ENCODE results near the gene CTRB1.

DNA sequence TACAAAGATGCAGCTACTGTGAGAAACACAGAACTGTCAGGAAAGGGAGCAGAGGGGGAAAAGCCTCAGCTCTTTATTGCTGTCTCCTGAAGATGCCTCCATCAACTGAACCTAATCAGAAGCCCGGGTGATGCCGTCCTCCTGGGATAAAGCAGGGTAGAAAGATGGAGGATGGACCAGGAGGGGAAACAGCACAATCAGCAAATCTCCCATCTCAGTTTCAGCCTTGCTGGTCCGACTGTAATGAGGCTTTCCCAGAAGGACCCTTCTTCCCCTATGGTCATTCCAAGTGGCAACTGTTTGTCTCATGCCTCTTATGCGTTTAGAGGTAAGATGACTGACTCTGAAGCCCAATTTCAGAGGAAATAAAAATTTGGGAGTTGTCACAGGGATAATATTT, 46.2 kb upstream of the CTRB1 start:
- TF ChIP-seq, protein P1, sequence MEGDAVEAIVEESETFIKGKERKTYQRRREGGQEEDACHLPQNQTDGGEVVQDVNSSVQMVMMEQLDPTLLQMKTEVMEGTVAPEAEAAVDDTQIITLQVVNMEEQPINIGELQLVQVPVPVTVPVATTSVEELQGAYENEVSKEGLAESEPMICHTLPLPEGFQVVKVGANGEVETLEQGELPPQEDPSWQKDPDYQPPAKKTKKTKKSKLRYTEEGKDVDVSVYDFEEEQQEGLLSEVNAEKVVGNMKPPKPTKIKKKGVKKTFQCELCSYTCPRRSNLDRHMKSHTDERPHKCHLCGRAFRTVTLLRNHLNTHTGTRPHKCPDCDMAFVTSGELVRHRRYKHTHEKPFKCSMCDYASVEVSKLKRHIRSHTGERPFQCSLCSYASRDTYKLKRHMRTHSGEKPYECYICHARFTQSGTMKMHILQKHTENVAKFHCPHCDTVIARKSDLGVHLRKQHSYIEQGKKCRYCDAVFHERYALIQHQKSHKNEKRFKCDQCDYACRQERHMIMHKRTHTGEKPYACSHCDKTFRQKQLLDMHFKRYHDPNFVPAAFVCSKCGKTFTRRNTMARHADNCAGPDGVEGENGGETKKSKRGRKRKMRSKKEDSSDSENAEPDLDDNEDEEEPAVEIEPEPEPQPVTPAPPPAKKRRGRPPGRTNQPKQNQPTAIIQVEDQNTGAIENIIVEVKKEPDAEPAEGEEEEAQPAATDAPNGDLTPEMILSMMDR (conservative IDR thresholded peaks at IDR 0.05) = no peak
- no peak for TF ChIP-seq ZFX (IDR thresholded peaks at IDR 0.05)
